NCI-H2227 (cell line): ENCODE measurements around the gene DYRK4.

Source experiments
- DNase-seq: peaks from one replicate; lab custom pipeline; 2025; ENCODE audit not compliant: unreplicated experiment; lab: John Stamatoyannopoulos, UW

The DYRK4 gene

GRCh38 chr12:4610481-4610880 lies 48.5 kb downstream of the DYRK4 start:
- no peak for DNase-seq

GRCh38 chr12:4615667-4616066 lies 53.7 kb downstream of the DYRK4 start:
- DNase-seq, result no peak

- DNase-seq, result no peak
These were observed 59.5 kb downstream of the DYRK4 start for GRCh38 chr12:4621511-4621910.

- DNase-seq, result no peak
These were observed 64.5 kb downstream of the DYRK4 start for GRCh38 chr12:4626543-4626942.

GRCh38 chr12:4628406-4628805 lies 66.4 kb downstream of the DYRK4 start:
- DNase-seq, result no peak

GRCh38 chr12:4630262-4630661 lies 68.3 kb downstream of the DYRK4 start:
- DNase-seq, result no peak

GRCh38 chr12:4643747-4644146 lies 81.7 kb downstream of the DYRK4 start:
- DNase-seq, result no peak

- DNase-seq, result no peak
These were observed 83.0 kb downstream of the DYRK4 start for GRCh38 chr12:4645023-4645422.

GRCh38 chr12:4648104-4648500 lies 86.1 kb downstream of the DYRK4 start:
- no peak for DNase-seq

- peak; percentile 83 for DNase-seq
These were observed 86.7 kb downstream of the DYRK4 start, which contains the start of the genes AKAP3 and NDUFA9 for GRCh38 chr12:4648501-4649357. Gene AKAP3 (minus strand): TSS chr12:4649051. CDS start chr12:4638196, 10,855 bp downstream. Gene NDUFA9 (plus strand): TSS chr12:4649114. CDS start chr12:4649127, 13 bp downstream.

GRCh38 chr12:4649358-4649661 lies 87.3 kb downstream of the DYRK4 start:
- DNase-seq, result no peak

- no peak for DNase-seq
These were observed 91.2 kb downstream of the DYRK4 start for GRCh38 chr12:4653257-4653656.

GRCh38 chr12:4653691-4654090 lies 91.7 kb downstream of the DYRK4 start:
- no peak for DNase-seq
